IPS DF 19.7 (cell line): ENCODE measurements around the gene TAF4B.
"Not testable (repeated sequence)": the region's sequence is repeated elsewhere in the genome, so short reads cannot be mapped to it uniquely, and the experiment has no call there.

Experiments used
- DNase-seq: peaks from one replicate; pipeline ENCODE4 v3.0.0-alpha.2; 2013; ENCODE audit warnings: low read depth, low spot score

TAF4B gene

GRCh38 chr18:26238718-26239117 is 12.5 kb downstream of the TAF4B start:
- DNase-seq: not testable (repeated sequence)

- DNase-seq: not testable (repeated sequence)
Observed at GRCh38 chr18:26242392-26242791, 16.1 kb downstream of the TAF4B start.

- not testable (repeated sequence) for DNase-seq
Observed at GRCh38 chr18:26245434-26245833, 19.2 kb downstream of the TAF4B start.

GRCh38 chr18:26252411-26252810 is 26.2 kb downstream of the TAF4B start:
- no peak for DNase-seq

- DNase-seq: not testable (repeated sequence)
Observed at GRCh38 chr18:26254808-26255207, 28.6 kb downstream of the TAF4B start.

GRCh38 chr18:26255695-26256622 is 29.7 kb downstream of the TAF4B start:
- DNase-seq: no peak

GRCh38 chr18:26258711-26259110 is 32.5 kb downstream of the TAF4B start:
- no peak for DNase-seq

GRCh38 chr18:26259416-26259815 is 33.2 kb downstream of the TAF4B start:
- not testable (repeated sequence) for DNase-seq

- no peak for DNase-seq
Observed at GRCh38 chr18:26262156-26262555, 35.9 kb downstream of the TAF4B start.

- no peak for DNase-seq
Observed at GRCh38 chr18:26267357-26267930, 41.2 kb downstream of the TAF4B start.

- DNase-seq: no peak
Observed at GRCh38 chr18:26268454-26268853, 42.2 kb downstream of the TAF4B start.

- DNase-seq: no peak
Observed at GRCh38 chr18:26271917-26272549, 45.8 kb downstream of the TAF4B start.

- no peak for DNase-seq
Observed at GRCh38 chr18:26277374-26277773, 51.1 kb downstream of the TAF4B start.

GRCh38 chr18:26279428-26279827 is 53.2 kb downstream of the TAF4B start:
- DNase-seq: no peak

GRCh38 chr18:26286008-26286407 is 59.8 kb downstream of the TAF4B start:
- no peak for DNase-seq

- DNase-seq: no peak
Observed at GRCh38 chr18:26287644-26288043, 61.4 kb downstream of the TAF4B start.

- DNase-seq: no peak
Observed at GRCh38 chr18:26290385-26290784, 64.1 kb downstream of the TAF4B start.

GRCh38 chr18:26293982-26294381 is 67.7 kb downstream of the TAF4B start:
- DNase-seq: no peak

GRCh38 chr18:26298107-26298506 is 71.9 kb downstream of the TAF4B start:
- DNase-seq: no peak

- DNase-seq: no peak
Observed at GRCh38 chr18:26301681-26302080, 75.4 kb downstream of the TAF4B start.

- DNase-seq: not testable (repeated sequence)
Observed at GRCh38 chr18:26303222-26303621, 77.0 kb downstream of the TAF4B start.

- no peak for DNase-seq
Observed at GRCh38 chr18:26304511-26304910, 78.3 kb downstream of the TAF4B start.
